IMR-90 (cell line): ENCODE data around the gene STRA8. TPM values are rescaled to one million over a fixed set of nuclear protein-coding genes. Genes with fewer than 3 reads are reported as not detected.

Source experiments
- ATAC-seq: fragments of 200-7000 bp; cut with Tn5 transposase; 2 replicates; pipeline ENCODE4 v1.9.1; 2020; ENCODE audit warnings: low read depth, mild to moderate bottlenecking, moderate library complexity
- BruUV-seq: library from RNA; stranded (reverse); fragments of 400-500 nt; replicated peaks from 2 replicates; lab custom pipeline; 2021; lab: Mats Ljungman, UMichigan
- CTCF ChIA-PET: fragments of 300-600 bp; formaldehyde crosslinking; extraction: SDS; loops from one replicate; lab custom pipeline; 2021; ENCODE audit warnings: antibody characterized with exemption; lab: Yijun Ruan, JAX
- POLR2A ChIA-PET: fragments of 300-600 bp; sonication (Branson Sonifier 250); formaldehyde crosslinking; loops from one replicate; lab custom pipeline; 2022; ENCODE audit warnings: antibody characterized with exemption; ENCODE audit not compliant: unreplicated experiment; lab: Charles Lee
- DNase-seq: peaks from one replicate; pipeline ENCODE4 v3.0.0; 2013
- H2AFZ ChIP-seq: replicated peaks from 2 replicates; pipeline ENCODE3; 2013; ENCODE audit warnings: low read length, mild to moderate bottlenecking; ENCODE audit not compliant: poor library complexity
- H2AK5ac ChIP-seq: 2 replicates; pipeline ENCODE4 v1.6.1; 2013; ENCODE audit warnings: low read depth, low read length, inconsistent platforms
- H2AK9ac ChIP-seq: replicated peaks from 2 replicates; pipeline ENCODE3; 2013; ENCODE audit warnings: mild to moderate bottlenecking, low read depth, low read length, moderate library complexity; ENCODE audit not compliant: poor library complexity
- H2BK120ac ChIP-seq: 2 replicates; pipeline ENCODE4 v1.6.1; 2013; ENCODE audit warnings: low read depth, low read length, inconsistent platforms
- H2BK15ac ChIP-seq: 3 replicates; pipeline ENCODE4 v1.6.1; 2013; ENCODE audit warnings: low read depth, low read length, inconsistent platforms
- H2BK20ac ChIP-seq: 2 replicates; pipeline ENCODE4 v1.6.1; 2013; ENCODE audit warnings: low read depth, mild to moderate bottlenecking, inconsistent platforms, low read length, moderate library complexity
- H2BK5ac ChIP-seq: 2 replicates; pipeline ENCODE4 v1.6.1; 2013; ENCODE audit warnings: mild to moderate bottlenecking, low read depth, low read length, inconsistent platforms; ENCODE audit not compliant: poor library complexity, severe bottlenecking
- H3K14ac ChIP-seq: replicated peaks from 2 replicates; pipeline ENCODE4 v1.6.1; 2013; ENCODE audit warnings: low read depth, low read length, inconsistent platforms
- H3K18ac ChIP-seq: 2 replicates; pipeline ENCODE4 v1.6.1; 2013; ENCODE audit warnings: low read depth, low read length, control low read depth
- H3K23ac ChIP-seq: 2 replicates; pipeline ENCODE4 v1.6.1; 2013; ENCODE audit warnings: low read depth, low read length, inconsistent platforms
- H3K27ac ChIP-seq: 2 replicates; pipeline ENCODE4 v1.5.1; 2013; ENCODE audit warnings: mild to moderate bottlenecking, control low read depth, low read length; ENCODE audit not compliant: insufficient read depth
- H3K27me3 ChIP-seq: 2 replicates; pipeline ENCODE4 v1.6.1; 2013; ENCODE audit warnings: low read length; ENCODE audit not compliant: control insufficient read depth, insufficient read depth
- H3K36me3 ChIP-seq: 2 replicates; pipeline ENCODE4 v1.6.1; 2013; ENCODE audit warnings: low read length, mixed read lengths; ENCODE audit not compliant: control insufficient read depth, insufficient read depth
- H3K4ac ChIP-seq: 2 replicates; pipeline ENCODE4 v1.6.1; 2013; ENCODE audit warnings: low read depth, low read length, inconsistent platforms
- H3K4me1 ChIP-seq: 2 replicates; pipeline ENCODE4 v1.6.1; 2013; ENCODE audit warnings: low read length, mixed read lengths; ENCODE audit not compliant: control insufficient read depth, insufficient read depth
- H3K4me2 ChIP-seq: 2 replicates; pipeline ENCODE4 v1.6.1; 2013; ENCODE audit warnings: low read depth, mild to moderate bottlenecking, control low read depth, low read length, moderate library complexity
- H3K4me3 ChIP-seq: 2 replicates; pipeline ENCODE4 v1.5.1; 2013; ENCODE audit warnings: low read depth, mild to moderate bottlenecking, control low read depth, low read length, moderate library complexity; ENCODE audit not compliant: insufficient read depth
- H3K56ac ChIP-seq: 2 replicates; pipeline ENCODE4 v1.6.1; 2013; ENCODE audit warnings: low read length, inconsistent platforms; ENCODE audit not compliant: insufficient read depth; ENCODE audit errors: extremely low read depth
- H3K79me1 ChIP-seq, 2 experiments: 2 replicates each; pipeline ENCODE4 v1.6.1; 2013; ENCODE audit warnings: low read length in 2 of 2, inconsistent platforms in 1 of 2, low read depth in 1 of 2
- H3K9ac ChIP-seq: 2 replicates; pipeline ENCODE4 v1.6.1; 2013; ENCODE audit warnings: low read depth, low read length, control low read depth
- H3K9me1 ChIP-seq: 2 replicates; pipeline ENCODE4 v1.6.1; 2013; ENCODE audit warnings: low read length, inconsistent platforms; ENCODE audit not compliant: insufficient read depth
- H3K9me3 ChIP-seq: 2 replicates; pipeline ENCODE4 v1.6.1; 2013; ENCODE audit warnings: low read length; ENCODE audit not compliant: control insufficient read depth, insufficient read depth
- H4K20me1 ChIP-seq: 2 replicates; pipeline ENCODE4 v1.6.1; 2013; ENCODE audit warnings: low read length, inconsistent platforms; ENCODE audit not compliant: insufficient read depth
- H4K5ac ChIP-seq: 2 replicates; pipeline ENCODE4 v1.6.1; 2013; ENCODE audit warnings: mild to moderate bottlenecking, low read depth, low read length, control low read depth
- H4K8ac ChIP-seq, 2 experiments: 2 replicates each; pipeline ENCODE4 v1.6.1; 2013; ENCODE audit warnings: low read depth in 2 of 2, low read length in 2 of 2, control low read depth in 1 of 2, inconsistent platforms in 1 of 2
- H4K91ac ChIP-seq: 2 replicates; pipeline ENCODE4 v1.6.1; 2013; ENCODE audit warnings: low read depth, low read length, inconsistent platforms; ENCODE audit not compliant: insufficient read depth
- BHLHE40 ChIP-seq: fragments of 150-350 bp; IDR thresholded peaks from 2 replicates; pipeline ENCODE4 v1.6.1; 2016; ENCODE audit warnings: mild to moderate bottlenecking, low read depth, low read length
- CEBPB ChIP-seq: IDR thresholded peaks from 2 replicates; pipeline ENCODE4 v1.6.1; 2012; ENCODE audit warnings: low read depth, low read length, improper control_type of control experiment
- CHD1 ChIP-seq: IDR thresholded peaks from 2 replicates; pipeline ENCODE4 v1.6.1; 2012; ENCODE audit warnings: low read depth, low read length, improper control_type of control experiment
- FOS ChIP-seq: fragments of 150-350 bp; IDR thresholded peaks from 2 replicates; pipeline ENCODE4 v1.6.1; 2016; ENCODE audit warnings: low read depth, low read length
- MAFK ChIP-seq: IDR thresholded peaks from 2 replicates; pipeline ENCODE4 v1.6.1; 2012; ENCODE audit warnings: low read depth, low read length, improper control_type of control experiment
- MAZ ChIP-seq: IDR thresholded peaks from 2 replicates; pipeline ENCODE4 v1.6.1; 2012; ENCODE audit warnings: low read depth, mild to moderate bottlenecking, low read length, improper control_type of control experiment, moderate library complexity, borderline replicate concordance
- MXI1 ChIP-seq: IDR thresholded peaks from 2 replicates; pipeline ENCODE4 v1.6.1; 2012; ENCODE audit warnings: low read depth, mild to moderate bottlenecking, low read length, moderate library complexity, borderline replicate concordance
- RAD21 ChIP-seq: IDR thresholded peaks from 2 replicates; pipeline ENCODE4 v1.6.1; 2012; ENCODE audit warnings: low read length, improper control_type of control experiment
- RCOR1 ChIP-seq: IDR thresholded peaks from 2 replicates; pipeline ENCODE4 v1.6.1; 2012; ENCODE audit warnings: mild to moderate bottlenecking, low read length, improper control_type of control experiment; ENCODE audit not compliant: insufficient replicate concordance
- SMC3 ChIP-seq: fragments of 150-350 bp; IDR thresholded peaks from 2 replicates; pipeline ENCODE4 v1.6.1; 2016; ENCODE audit warnings: low read depth, mild to moderate bottlenecking, antibody characterized with exemption, low read length, moderate library complexity
- WGBS, 2 experiments: methylation state at CpG; one replicate each; pipeline versions ENCODE4 v1.1.5 to v1.1.7; 2013; ENCODE audit warnings: missing lambda C conversion rate in 2 of 2; ENCODE audit not compliant: insufficient read length in 1 of 2; ENCODE audit errors: extremely low coverage in 2 of 2; 5-methylcytosine and 5-hydroxymethylcytosine counted together
- dilution Hi-C: fragments of 300-500 bp; cut with HindIII; formaldehyde crosslinking; loops from one replicate; pipeline ENCODE4 v1.14.3; 2018; ENCODE audit warnings: low sequenced_read_pairs; ENCODE audit not compliant: unreplicated experiment
- in situ Hi-C: fragments of 300-500 bp; cut with MboI; formaldehyde crosslinking; loops from 3 replicates; pipeline ENCODE4 v1.14.3; 2019; ENCODE audit warnings: low sequenced_read_pairs, inconsistent platforms, mixed read lengths
- intact Hi-C: fragments of 100-400 bp; cut with micrococcal nuclease; formaldehyde crosslinking; loops from 2 replicates; pipeline ENCODE4 v1.10.0; 2022
- polyA plus RNA-seq, 3 experiments: library from polyadenylated mRNA; depleted of rRNA; stranded (reverse); fragments of >200 nt; gene quantifications; 2 replicates each; pipeline ENCODE4 v1.2.3, GENCODE V29; 2012; ENCODE audit warnings: low replicate concordance in 1 of 3
- total RNA-seq: library from RNA; depleted of rRNA; stranded (reverse); fragments of >200 nt; gene quantifications from 2 replicates; pipeline ENCODE4 v1.2.3, GENCODE V29; 2012
- TF ChIP-seq, protein P1 (sequence below): fragments of 150-350 bp; IDR thresholded peaks from 2 replicates; pipeline ENCODE4 v1.6.1; 2016; ENCODE audit warnings: low read depth, mild to moderate bottlenecking, low read length, moderate library complexity, borderline replicate concordance
- TF ChIP-seq, protein P2 (sequence below): conservative IDR thresholded peaks from 2 replicates; pipeline ENCODE4 v1.5.1; 2012; ENCODE audit warnings: mild to moderate bottlenecking, low read depth, low read length, improper control_type of control experiment
- TF ChIP-seq, protein P3 (sequence below): fragments of 150-350 bp; IDR thresholded peaks from 2 replicates; pipeline ENCODE4 v1.6.1; 2017; ENCODE audit warnings: mild to moderate bottlenecking, antibody characterized with exemption, low read length, low read depth

STRA8 gene
- total and polyA plus RNA-seq, 2 of the 4 experiments (the other 2 are of a cell fraction): not detected

DNA sequence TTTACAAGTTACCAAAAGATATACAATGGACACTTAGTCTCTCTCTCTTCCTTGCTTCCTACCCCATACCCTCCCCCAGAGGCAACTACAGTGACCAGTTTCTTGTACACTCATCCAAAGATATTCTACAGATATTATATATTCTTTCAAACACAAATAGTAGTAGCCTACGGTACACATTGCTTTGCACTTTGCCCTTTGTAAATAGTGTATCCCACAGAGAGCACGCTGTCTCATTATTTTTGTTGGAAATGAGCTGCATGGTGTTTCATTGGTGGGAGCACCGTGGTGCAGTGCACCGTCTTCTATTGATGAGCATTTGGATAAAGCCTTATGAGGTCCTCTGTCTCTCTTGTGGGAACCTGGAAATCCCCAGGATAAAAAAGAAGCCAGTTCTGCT, 24.2 kb downstream of the STRA8 start:
- no peak overlapping the region for H4K5ac ChIP-seq
- no peak overlapping the region for H2BK15ac ChIP-seq
- no peak overlapping the region for H3K9ac ChIP-seq
- dilution Hi-C loops (no loop called here), in situ Hi-C loops (loop anchor here (25.0 kb wide), 1 partner anchor 755 kb away; no protein-coding TSS in a partner anchor), intact Hi-C loops (no loop called here)
- no peak overlapping the region for H2BK5ac ChIP-seq
- no peaks in the 10 kb centered on the region for H3K9me3 ChIP-seq
- H2AK5ac ChIP-seq: no peak overlapping the region
- H3K79me1 ChIP-seq: no peaks in the 10 kb centered on the region
- TF ChIP-seq RCOR1 (no peak), CEBPB (no peak), CHD1 (no peak), MAFK (no peak), RAD21 (no peak), MAZ (no peak), BHLHE40 (no peak), FOS (no peak), MXI1 (no peak), SMC3 (no peak)
- TF ChIP-seq, protein P1, sequence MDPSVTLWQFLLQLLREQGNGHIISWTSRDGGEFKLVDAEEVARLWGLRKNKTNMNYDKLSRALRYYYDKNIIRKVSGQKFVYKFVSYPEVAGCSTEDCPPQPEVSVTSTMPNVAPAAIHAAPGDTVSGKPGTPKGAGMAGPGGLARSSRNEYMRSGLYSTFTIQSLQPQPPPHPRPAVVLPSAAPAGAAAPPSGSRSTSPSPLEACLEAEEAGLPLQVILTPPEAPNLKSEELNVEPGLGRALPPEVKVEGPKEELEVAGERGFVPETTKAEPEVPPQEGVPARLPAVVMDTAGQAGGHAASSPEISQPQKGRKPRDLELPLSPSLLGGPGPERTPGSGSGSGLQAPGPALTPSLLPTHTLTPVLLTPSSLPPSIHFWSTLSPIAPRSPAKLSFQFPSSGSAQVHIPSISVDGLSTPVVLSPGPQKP: no peak
- TF ChIP-seq, protein P2, sequence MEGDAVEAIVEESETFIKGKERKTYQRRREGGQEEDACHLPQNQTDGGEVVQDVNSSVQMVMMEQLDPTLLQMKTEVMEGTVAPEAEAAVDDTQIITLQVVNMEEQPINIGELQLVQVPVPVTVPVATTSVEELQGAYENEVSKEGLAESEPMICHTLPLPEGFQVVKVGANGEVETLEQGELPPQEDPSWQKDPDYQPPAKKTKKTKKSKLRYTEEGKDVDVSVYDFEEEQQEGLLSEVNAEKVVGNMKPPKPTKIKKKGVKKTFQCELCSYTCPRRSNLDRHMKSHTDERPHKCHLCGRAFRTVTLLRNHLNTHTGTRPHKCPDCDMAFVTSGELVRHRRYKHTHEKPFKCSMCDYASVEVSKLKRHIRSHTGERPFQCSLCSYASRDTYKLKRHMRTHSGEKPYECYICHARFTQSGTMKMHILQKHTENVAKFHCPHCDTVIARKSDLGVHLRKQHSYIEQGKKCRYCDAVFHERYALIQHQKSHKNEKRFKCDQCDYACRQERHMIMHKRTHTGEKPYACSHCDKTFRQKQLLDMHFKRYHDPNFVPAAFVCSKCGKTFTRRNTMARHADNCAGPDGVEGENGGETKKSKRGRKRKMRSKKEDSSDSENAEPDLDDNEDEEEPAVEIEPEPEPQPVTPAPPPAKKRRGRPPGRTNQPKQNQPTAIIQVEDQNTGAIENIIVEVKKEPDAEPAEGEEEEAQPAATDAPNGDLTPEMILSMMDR: no peak
- TF ChIP-seq, protein P3, sequence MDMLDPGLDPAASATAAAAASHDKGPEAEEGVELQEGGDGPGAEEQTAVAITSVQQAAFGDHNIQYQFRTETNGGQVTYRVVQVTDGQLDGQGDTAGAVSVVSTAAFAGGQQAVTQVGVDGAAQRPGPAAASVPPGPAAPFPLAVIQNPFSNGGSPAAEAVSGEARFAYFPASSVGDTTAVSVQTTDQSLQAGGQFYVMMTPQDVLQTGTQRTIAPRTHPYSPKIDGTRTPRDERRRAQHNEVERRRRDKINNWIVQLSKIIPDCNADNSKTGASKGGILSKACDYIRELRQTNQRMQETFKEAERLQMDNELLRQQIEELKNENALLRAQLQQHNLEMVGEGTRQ: no peak
- H2AK9ac ChIP-seq: no peak overlapping the region
- no TSS peak for BruUV-seq
- POLR2A ChIA-PET: no interaction called here
- no peak overlapping the region for H3K4me3 ChIP-seq
- CTCF ChIA-PET: interaction anchor here (1.4 kb wide), 1 partner anchor 9 kb away, joined by 3 read pairs; no protein-coding TSS in a partner anchor
- peaks cover 11% of the 10 kb centered on the region for H3K4me1 ChIP-seq
- H3K27me3 ChIP-seq: peaks cover 9% of the 10 kb centered on the region
- no peak overlapping the region for H2BK20ac ChIP-seq
- peaks cover 8% of the 10 kb centered on the region for H3K9me1 ChIP-seq
- no peak overlapping the region for H4K8ac ChIP-seq
- no peak overlapping the region for H3K56ac ChIP-seq
- no peak for DNase-seq
- H4K20me1 ChIP-seq: no peaks in the 10 kb centered on the region
- no peak for ATAC-seq
- H3K18ac ChIP-seq: no peak overlapping the region
- H3K27ac ChIP-seq: no peak overlapping the region
- H3K14ac ChIP-seq: no peak overlapping the region
- WGBS, 2 experiments: 72% methylated on average over 3 of the region's 4 CpGs; no CpG with 5 or more reads in 1 of the 2 experiments
- H4K91ac ChIP-seq: no peak overlapping the region
- no peak overlapping the region for H3K4ac ChIP-seq
- H2AFZ ChIP-seq: no peak overlapping the region
- no peak overlapping the region for H3K23ac ChIP-seq
- no peak overlapping the region for H2BK120ac ChIP-seq
- no peak overlapping the region for H3K4me2 ChIP-seq
- H3K36me3 ChIP-seq: no peaks in the 10 kb centered on the region
